WI38 (cell line): Measurements from ENCODE around the gene HNF4A.

Experiments used
- H3K4me3 ChIP-seq: 2 replicates; pipeline ENCODE4 v1.5.1; 2011; ENCODE audit warnings: low read depth, mild to moderate bottlenecking, control low read depth, low read length
- TF ChIP-seq, protein P1 (sequence below): IDR thresholded peaks from 2 replicates; pipeline ENCODE4 v1.5.1; 2012; ENCODE audit warnings: low read depth, mild to moderate bottlenecking, control low read depth, low read length

HNF4A gene

DNA sequence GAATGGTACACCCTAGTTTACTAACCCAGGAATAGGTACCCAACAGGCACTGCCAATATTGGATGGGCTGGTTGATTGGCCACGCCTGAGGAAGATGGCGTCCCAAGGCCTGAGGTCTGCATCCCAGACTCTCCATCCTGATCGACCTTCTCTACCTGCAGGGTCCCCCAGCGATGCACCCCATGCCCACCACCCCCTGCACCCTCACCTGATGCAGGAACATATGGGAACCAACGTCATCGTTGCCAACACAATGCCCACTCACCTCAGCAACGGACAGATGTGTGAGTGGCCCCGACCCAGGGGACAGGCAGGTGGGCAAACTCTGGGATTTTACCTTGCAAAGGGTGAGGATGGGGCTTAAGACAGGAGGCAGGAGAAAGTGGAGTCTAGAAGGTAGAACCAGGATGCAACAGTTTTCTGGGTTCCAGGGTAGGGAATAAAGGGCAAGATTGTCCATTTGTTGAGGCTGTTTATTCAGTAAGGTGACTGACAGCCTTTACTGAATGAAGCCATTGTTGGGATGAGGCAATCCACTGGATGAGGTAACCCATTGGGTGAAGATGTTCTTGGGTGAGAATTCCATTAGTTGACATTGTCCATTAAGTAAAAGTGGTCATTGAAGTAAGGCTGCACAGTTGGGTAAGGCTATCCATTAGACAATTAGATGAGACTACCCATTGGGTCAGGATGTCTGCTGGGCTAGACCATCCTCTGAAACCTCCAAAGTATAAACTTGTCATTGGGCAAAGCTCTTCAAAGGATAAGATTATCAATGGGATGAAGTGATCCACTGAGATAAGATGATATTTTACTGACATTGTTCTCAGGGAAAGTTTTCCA is 72.9 kb downstream of the HNF4A start:
- TF ChIP-seq, protein P1, sequence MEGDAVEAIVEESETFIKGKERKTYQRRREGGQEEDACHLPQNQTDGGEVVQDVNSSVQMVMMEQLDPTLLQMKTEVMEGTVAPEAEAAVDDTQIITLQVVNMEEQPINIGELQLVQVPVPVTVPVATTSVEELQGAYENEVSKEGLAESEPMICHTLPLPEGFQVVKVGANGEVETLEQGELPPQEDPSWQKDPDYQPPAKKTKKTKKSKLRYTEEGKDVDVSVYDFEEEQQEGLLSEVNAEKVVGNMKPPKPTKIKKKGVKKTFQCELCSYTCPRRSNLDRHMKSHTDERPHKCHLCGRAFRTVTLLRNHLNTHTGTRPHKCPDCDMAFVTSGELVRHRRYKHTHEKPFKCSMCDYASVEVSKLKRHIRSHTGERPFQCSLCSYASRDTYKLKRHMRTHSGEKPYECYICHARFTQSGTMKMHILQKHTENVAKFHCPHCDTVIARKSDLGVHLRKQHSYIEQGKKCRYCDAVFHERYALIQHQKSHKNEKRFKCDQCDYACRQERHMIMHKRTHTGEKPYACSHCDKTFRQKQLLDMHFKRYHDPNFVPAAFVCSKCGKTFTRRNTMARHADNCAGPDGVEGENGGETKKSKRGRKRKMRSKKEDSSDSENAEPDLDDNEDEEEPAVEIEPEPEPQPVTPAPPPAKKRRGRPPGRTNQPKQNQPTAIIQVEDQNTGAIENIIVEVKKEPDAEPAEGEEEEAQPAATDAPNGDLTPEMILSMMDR: no peak
- H3K4me3 ChIP-seq: no peak overlapping the region

- TF ChIP-seq, protein P1: no peak
These were observed 73.5 kb downstream of the HNF4A start for GRCh38 chr20:44429017-44429339.

DNA sequence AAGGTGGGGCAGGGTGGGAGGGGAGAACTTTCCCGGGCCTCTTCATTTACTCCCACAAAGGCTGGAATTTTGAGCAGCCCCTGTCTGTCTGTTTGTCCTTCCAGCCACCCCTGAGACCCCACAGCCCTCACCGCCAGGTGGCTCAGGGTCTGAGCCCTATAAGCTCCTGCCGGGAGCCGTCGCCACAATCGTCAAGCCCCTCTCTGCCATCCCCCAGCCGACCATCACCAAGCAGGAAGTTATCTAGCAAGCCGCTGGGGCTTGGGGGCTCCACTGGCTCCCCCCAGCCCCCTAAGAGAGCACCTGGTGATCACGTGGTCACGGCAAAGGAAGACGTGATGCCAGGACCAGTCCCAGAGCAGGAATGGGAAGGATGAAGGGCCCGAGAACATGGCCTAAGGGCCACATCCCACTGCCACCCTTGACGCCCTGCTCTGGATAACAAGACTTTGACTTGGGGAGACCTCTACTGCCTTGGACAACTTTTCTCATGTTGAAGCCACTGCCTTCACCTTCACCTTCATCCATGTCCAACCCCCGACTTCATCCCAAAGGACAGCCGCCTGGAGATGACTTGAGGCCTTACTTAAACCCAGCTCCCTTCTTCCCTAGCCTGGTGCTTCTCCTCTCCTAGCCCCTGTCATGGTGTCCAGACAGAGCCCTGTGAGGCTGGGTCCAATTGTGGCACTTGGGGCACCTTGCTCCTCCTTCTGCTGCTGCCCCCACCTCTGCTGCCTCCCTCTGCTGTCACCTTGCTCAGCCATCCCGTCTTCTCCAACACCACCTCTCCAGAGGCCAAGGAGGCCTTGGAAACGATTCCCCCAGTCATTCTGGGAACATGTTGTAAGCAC is 74.1 kb downstream of the HNF4A start:
- no peak overlapping the region for H3K4me3 ChIP-seq
- TF ChIP-seq, protein P1: no peak

More at GRCh38 chr20:44429017-44429339, 73.5 kb downstream of the HNF4A start:
- H3K4me3 ChIP-seq: no peak overlapping the region

DNA sequence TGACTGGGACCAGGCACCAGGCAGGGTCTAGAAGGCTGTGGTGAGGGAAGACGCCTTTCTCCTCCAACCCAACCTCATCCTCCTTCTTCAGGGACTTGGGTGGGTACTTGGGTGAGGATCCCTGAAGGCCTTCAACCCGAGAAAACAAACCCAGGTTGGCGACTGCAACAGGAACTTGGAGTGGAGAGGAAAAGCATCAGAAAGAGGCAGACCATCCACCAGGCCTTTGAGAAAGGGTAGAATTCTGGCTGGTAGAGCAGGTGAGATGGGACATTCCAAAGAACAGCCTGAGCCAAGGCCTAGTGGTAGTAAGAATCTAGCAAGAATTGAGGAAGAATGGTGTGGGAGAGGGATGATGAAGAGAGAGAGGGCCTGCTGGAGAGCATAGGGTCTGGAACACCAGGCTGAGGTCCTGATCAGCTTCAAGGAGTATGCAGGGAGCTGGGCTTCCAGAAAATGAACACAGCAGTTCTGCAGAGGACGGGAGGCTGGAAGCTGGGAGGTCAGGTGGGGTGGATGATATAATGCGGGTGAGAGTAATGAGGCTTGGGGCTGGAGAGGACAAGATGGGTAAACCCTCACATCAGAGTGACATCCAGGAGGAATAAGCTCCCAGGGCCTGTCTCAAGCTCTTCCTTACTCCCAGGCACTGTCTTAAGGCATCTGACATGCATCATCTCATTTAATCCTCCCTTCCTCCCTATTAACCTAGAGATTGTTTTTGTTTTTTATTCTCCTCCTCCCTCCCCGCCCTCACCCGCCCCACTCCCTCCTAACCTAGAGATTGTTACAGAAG is 75.0 kb downstream of the HNF4A start:
- TF ChIP-seq, protein P1: no peak
- H3K4me3 ChIP-seq: no peak overlapping the region

GRCh38 chr20:44431118-44431501 is 75.6 kb downstream of the HNF4A start:
- H3K4me3 ChIP-seq: no peak overlapping the region
- TF ChIP-seq, protein P1: no peak

DNA sequence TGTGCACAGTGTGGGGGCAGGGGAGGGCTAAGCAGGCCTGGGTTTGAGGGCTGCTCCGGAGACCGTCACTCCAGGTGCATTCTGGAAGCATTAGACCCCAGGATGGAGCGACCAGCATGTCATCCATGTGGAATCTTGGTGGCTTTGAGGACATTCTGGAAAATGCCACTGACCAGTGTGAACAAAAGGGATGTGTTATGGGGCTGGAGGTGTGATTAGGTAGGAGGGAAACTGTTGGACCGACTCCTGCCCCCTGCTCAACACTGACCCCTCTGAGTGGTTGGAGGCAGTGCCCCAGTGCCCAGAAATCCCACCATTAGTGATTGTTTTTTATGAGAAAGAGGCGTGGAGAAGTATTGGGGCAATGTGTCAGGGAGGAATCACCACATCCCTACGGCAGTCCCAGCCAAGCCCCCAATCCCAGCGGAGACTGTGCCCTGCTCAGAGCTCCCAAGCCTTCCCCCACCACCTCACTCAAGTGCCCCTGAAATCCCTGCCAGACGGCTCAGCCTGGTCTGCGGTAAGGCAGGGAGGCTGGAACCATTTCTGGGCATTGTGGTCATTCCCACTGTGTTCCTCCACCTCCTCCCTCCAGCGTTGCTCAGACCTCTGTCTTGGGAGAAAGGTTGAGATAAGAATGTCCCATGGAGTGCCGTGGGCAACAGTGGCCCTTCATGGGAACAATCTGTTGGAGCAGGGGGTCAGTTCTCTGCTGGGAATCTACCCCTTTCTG is 76.2 kb downstream of the HNF4A start:
- TF ChIP-seq, protein P1: no peak
- no peak overlapping the region for H3K4me3 ChIP-seq
